HG03439 (cell line): ENCODE results near the gene SPINT1.

ENCODE experiments used
- ATAC-seq: cut with Tn5 transposase; IDR thresholded peaks from one replicate; pipeline ENCODE4 v1.9.1; 2021; ENCODE audit warnings: mild to moderate bottlenecking, moderate library complexity; ENCODE audit not compliant: unreplicated experiment

Gene SPINT1, protein sequence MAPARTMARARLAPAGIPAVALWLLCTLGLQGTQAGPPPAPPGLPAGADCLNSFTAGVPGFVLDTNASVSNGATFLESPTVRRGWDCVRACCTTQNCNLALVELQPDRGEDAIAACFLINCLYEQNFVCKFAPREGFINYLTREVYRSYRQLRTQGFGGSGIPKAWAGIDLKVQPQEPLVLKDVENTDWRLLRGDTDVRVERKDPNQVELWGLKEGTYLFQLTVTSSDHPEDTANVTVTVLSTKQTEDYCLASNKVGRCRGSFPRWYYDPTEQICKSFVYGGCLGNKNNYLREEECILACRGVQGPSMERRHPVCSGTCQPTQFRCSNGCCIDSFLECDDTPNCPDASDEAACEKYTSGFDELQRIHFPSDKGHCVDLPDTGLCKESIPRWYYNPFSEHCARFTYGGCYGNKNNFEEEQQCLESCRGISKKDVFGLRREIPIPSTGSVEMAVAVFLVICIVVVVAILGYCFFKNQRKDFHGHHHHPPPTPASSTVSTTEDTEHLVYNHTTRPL

GRCh38 chr15:40843885-40844695 lies at the start of gene SPINT1:
Gene SPINT1 (plus strand): TSS chr15:40844048. CDS start chr15:40844555, 507 bp downstream.
- ATAC-seq = no peak

DNA sequence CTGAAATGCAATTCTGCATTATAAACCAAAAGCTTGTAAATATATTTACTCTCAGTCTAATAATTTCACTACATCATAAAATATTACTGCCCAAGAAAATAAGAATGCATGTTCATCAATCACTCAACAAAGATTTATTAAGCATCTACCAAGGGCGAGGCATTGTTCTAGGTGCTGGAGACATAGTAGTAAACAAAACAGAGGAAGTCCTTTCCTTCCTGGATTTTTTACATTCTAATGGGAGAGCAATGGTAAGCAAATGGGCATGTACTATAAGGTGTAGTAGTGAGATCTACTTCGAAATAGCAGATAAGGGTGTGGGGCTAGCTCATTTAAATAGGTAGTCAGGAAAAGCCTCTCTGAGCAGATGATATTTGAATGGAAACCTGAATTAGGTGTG lies 47.8 kb upstream of the SPINT1 start:
- ATAC-seq = no peak

DNA sequence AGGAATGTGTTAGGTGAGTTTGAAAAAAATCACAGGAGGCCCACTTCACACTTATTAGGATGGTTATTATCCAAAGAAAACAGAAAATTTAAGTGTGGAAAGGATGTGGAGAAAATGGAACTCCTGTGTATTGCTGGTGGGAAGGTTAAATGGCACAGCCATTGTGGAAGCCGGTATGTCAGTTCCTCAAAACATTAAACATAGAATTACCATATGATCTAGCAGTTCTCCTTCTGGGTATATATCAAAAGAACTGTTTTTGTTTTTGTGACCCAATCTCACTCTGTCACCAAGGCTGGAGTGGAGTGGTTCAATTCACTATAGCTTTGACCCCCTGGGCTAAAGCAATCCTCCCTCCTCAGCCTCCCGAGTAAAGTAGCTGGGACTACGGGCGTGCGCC lies 47.3 kb upstream of the SPINT1 start:
- no peak for ATAC-seq

DNA sequence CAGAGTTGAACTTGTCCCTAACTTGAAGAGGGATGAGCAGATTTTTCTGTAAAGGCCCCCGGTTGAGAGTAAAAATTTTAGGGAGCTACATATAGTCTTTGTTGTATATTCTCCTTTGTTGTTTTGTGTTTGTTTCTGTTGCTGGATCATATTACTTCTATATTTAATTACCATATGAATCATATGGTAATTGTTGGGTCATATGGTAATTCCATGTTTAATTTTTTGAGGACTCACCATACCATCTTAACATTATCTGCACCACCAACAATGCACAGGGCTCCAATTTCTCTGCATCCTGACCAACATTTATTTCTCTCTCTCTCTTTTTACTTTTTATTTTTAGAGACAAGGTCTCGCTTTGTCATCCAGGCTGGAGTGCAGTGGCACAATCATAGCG lies 44.3 kb upstream of the SPINT1 start:
- ATAC-seq = no peak

DNA sequence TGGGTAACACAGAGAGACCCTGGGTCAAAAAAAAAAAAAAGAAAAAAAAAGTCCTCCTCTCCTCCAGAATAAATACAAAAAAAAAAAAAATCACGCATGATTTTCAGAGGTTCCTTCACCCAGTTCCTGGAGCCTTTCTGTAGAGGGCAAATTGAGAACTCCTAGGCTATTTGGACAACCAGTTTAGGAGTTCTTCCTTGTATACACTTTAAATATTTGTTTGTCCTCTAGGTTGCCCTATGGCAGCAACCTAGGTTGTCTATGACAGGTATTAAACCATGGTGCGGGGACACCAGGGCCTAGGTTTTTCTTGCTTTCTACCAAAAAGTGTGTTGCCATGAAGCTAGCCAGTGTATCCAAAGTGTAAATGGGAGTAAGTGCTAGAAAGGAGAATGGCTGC lies 40.8 kb upstream of the SPINT1 start:
- no peak for ATAC-seq

- ATAC-seq = no peak
Measured at GRCh38 chr15:40803688-40804087, 40.2 kb upstream of the SPINT1 start.

DNA sequence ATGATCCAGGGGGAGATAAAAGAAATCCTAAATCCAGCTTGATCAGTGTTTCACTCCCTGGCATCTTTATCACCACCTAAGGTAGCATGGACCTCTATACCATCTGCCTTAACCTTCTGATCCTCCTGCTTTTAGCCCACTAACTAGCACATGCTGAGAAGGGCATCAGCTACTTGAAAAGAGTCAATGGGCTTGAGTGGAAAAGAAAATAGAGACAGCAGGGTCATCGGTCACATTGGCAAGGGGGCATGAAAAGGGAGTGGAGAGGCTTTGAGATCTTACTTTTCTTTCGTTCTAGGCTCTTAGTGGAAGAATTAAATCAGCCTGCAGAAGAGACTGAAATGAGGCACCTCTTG lies 37.2 kb upstream of the SPINT1 start:
- ATAC-seq = no peak

- peak; percentile 93 for ATAC-seq
Measured at GRCh38 chr15:40807028-40807887, 36.6 kb upstream of the SPINT1 start, which contains the start of the genes DNAJC17 and ZFYVE19. Gene DNAJC17 (minus strand): TSS chr15:40807473. CDS start chr15:40807446, 27 bp downstream. Gene ZFYVE19 (plus strand): TSS chr15:40807089. CDS start chr15:40807590, 501 bp downstream.

- ATAC-seq = no peak
Measured at GRCh38 chr15:40807888-40808461, 35.9 kb upstream of the SPINT1 start.

DNA sequence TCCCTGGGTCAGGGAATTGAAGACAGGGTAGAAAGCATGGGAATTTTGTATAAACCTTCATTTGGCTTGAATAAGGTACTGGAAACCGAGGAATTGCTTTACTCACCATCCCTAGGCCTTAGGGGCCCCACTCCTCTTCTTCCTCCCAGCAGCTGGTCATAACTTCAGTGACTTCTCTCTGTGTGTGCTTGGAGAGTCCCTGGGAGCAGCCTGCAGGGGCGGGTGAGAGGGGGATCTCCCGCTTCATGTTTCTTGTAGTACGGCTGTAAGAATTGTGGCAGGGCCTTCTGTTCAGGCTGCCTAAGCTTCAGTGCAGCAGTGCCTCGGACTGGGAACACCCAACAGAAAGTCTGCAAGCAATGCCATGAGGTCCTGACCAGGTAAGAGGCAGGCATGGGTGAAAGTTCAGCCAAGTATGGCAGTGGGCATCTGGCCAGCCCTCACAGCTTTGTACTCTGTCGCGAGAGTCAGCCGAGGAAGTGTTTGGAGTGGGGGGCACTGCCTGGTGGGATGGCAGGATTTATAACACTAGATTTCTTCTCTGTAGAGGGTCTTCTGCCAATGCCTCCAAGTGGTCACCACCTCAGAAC lies 34.9 kb upstream of the SPINT1 start:
- no peak for ATAC-seq

DNA sequence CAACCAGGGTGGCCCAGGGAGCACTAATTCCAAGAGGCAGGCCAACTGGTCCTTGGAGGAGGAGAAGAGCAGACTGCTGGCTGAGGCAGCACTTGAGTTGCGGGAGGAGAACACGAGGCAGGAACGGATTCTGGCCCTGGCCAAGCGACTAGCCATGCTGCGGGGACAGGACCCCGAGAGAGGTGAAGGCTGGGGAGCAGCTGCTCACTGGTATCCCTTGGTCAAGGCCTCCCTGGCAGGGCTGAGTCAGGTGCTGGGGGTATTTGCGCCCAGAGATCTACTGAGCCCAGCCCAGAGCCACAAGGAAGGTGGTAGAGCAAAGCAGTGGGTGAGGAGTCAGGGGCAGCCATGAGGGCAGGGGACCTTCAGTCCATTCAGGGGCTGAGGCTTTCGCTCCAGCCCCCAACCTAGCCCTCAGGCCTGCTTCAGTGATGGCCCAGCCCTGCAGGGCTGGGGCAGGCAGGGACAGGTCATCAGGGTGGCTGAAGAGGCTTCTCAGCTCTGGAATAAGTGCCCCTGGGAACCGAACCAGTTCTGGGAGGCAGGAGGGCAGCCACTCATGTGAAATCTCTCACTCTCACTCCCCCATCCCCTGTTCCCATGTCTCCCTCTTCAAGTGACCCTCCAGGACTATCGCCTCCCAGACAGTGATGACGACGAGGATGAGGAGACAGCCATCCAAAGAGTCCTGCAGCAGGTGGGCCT lies 31.0 kb upstream of the SPINT1 start:
- ATAC-seq = no peak

DNA sequence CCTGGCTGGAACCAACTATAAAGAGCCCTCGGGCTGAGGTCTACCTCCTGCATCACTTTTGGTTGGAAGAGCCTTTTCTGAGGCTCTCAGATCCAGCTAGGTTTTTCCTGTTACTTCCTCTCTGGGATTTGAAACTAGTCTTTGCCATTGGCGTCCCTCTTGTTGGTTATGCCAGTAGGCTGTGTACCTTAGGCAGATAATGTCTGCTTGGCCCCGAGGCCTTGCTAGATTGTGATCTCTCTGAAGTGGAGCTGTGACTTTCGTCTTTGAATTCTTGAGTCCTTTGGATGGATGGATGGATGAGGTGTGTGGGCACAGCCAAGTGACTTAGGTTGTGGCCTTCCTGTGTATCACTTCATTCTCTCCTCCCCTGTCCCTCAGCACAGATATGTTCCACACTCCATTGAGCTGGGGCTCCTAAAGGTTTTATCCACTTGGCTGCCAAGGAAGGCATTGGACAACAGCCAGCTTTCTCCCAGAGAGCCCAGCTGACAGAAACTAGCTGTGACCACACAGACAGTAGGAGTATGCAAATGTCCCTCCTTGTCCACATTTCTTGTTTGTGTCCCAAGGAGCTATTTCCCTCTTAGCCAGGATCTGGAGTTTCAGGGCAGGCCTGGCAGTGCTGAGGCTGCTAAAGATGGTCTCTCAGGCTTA lies 28.7 kb upstream of the SPINT1 start:
- ATAC-seq = no peak

GRCh38 chr15:40819048-40819447 lies 24.8 kb upstream of the SPINT1 start:
- ATAC-seq = no peak

GRCh38 chr15:40821195-40821594 lies 22.7 kb upstream of the SPINT1 start:
- no peak for ATAC-seq

DNA sequence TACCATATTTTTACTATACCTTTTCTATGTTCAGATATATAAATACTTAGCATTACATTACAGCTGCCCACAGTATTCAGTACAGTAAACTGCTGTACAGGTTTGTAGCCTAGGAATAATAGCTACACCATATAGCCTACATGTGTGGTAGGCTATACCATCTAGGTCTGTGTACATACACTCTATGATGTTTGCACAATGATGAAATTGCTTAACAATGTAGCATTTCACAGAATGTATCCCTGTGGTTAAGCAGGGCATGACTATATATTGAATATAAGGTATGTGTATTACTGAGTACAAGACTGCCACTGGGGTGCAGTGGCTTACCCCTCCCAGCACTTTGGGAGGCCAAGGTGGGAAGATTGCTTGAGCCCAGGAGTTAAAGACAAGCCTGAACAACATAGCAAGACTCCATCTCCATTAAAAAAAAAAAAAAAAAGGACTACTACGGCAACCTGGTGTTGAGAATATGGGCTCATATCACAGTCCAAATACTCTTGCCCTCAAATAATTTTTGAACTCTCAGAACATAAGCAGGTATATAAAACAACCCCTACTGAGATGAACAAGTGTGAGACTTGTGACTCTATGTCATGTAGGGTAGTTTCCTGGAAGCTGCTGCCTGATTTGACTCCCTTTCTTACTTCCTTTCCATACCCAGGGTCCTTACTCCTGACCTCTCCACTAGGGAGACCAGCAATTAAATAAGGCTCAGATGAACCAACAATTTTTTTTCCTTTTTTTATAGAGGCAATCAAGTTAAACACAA lies 20.1 kb upstream of the SPINT1 start:
- no peak for ATAC-seq

DNA sequence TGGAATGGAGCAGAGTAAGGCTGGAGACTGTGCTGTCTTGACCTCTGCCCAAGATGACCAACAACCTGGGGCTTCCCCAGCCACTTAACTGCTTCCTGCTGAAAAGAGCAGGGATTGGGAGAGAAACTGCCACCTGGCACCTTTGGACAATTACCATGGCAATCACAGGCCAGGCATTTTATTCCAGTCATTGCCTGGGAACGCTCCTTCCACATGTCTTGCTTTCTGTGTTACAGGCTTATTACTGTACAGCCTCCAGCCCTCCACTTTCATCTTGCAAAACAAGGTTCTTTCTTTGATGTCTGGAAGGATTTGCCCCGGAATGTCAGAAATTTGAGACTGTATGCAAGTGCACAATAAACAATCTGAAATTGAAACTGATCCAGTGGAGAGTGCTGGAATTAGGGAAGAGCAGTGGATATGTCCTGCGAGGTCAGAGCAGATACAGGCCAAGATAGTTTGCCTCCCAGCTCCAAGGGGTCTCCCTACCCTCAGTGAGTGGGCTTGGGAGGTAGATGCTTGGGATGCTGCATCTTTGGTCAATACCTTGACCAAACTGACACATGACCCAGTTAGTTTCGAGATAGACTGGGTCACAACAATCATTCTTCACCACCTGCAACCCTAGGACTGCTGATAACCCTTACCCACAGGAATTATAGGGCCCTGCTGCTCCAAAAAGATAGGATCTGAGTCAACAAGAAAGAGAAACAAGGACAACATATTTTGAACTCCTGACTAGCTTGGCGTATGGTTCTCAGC lies 18.0 kb upstream of the SPINT1 start:
- no peak for ATAC-seq

DNA sequence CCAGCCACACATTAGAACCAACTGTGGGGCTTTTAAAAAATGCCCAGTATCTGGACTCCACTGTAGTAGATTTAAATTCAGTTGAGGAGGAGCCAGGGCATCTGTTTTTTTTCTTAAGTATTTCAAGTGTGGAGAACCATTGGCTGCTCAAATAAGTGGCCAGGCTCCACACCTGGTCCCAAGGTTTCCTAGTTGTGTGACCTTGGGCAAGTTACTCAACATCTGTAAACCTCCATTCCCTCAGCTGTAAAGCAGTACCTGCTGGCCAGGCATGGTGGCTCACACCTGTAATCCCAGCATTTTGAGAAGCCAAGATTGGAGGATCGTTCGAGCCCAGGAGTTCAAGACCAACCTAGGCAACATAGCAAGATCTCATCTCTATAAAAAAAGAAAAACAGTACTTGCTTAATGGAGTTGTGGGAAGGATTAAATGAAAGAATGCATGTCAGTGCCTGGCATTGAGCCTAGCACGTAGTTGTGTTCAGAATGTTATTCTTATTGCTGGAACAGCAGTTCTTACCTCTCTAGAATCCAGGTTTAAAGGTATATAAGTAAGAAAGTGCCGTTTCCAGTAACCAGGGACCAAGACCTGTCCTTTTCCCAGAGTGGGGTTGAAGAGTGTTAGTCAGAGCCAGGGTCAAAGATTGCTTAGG lies 17.3 kb upstream of the SPINT1 start:
- ATAC-seq = no peak
